SKM-1 treated with dmso at 0.1 percent for 144 hours (cell line): ENCODE results near the gene EPYC.

Experiments used
- DNase-seq: peaks from one replicate; lab custom pipeline; 2025; ENCODE audit not compliant: unreplicated experiment; lab: John Stamatoyannopoulos, UW

Gene EPYC, protein sequence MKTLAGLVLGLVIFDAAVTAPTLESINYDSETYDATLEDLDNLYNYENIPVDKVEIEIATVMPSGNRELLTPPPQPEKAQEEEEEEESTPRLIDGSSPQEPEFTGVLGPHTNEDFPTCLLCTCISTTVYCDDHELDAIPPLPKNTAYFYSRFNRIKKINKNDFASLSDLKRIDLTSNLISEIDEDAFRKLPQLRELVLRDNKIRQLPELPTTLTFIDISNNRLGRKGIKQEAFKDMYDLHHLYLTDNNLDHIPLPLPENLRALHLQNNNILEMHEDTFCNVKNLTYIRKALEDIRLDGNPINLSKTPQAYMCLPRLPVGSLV

DNA sequence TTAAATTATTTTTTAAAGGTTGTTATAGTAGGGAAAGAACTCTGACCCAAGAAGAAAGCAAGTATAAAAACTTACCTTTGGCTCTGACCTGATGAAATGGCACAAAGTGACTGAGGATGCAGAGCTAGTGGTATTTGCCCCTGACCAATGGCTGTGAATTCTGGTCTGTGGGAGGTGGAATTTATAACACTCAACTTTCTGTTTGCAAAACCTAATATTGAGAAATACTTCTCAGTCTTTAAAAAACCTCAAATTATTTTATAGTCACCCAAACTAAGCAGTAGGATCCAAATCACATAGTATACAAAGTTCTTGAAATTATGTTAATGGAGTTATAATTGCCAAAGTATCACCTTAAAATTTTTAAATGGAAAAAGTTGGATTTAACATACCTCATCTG is at the start of gene EPYC:
TSS of gene EPYC (minus strand) at position 101 of the 400 bp plus-strand sequence. CDS start 2,407 bp downstream, outside the sequence.
- no peak for DNase-seq

DNA sequence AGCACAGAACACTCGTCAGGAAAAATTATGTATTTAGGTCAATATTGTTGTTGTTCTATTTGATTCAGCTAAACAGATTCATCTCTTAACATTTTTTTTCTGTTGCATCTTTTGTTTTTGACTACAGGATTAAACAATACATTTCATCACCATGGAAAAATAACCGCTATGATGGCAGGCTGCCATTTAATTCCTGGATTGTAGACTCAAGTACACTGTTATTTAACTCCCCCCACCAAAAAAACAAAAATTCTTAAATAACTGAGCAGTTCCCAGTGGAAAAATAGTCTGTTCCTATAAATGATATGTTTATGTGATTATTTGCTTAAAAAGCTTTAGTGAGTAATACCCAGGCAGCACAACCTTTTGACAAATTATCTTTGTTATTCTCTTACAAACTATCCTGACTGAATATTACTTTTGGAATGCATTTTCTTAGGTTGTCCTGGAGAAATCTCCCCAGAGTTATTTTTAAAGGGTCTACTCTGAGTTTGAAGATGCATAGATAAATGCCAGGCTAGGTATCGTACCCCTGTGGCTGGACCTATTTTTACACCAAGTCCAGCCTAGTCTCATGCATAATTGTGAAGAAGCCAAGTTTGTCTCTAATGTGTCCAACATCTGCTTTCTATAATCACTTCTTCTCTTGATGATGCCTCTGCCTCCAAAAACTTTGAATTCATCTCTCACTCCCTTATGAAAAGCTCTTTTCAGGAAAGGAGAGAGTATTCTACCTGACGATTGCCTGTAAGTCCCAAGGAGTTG is 49.4 kb upstream of the EPYC start:
- no peak for DNase-seq

DNA sequence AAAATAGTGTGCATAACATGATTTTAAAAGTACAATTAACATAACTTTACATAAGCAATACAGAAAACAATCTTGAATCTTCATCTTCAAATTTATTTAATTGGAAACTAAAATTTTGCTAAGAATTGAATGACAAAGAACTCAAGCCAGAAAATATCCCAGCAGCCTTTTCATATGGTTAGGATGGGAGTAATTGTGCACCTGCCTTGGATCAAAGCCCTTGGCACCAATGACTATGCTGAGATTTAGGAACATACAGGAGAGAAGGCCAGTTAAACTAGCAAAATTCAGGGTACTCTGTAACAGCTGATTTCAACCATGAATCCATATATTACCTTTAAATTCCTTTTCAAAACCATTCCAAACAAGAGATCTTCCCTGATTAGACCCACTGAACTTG is 47.3 kb upstream of the EPYC start:
- no peak for DNase-seq

DNA sequence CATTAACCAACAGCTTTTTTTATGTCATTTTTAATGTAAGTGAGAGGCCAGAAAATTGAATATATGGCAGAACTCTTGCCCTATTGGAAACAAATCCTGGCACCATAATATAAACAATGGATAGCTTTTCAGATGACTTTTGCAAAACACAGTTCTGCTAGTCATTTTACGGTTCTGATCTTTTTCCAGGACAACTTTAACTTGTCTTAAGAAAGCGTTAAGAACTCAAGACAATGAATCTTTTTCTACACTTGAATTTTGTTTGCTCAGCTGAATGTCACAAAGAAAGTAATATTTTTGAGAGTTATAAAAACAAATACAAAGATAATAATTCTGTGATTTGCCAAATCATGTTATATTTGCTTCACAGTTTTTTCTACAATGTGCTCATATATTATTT is 39.8 kb upstream of the EPYC start:
- no peak for DNase-seq

DNA sequence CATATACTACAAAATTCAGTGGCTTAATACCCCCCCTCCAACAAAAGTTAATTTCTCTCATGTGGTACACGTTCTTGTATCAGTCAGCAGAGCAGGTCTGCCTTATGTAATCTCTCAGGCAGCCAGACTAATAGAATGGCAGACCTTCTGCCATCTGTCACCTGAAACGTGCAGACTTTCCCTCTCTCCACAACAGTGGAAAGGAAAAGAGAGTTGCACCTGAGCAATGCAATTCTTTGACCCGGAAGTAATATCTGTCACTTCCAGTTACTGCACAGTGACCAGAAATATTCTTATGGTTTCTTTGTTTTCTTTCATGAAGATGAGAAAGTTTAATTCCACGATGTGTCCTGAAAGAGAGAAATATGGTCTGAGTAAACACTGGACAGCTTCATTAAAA is 38.6 kb upstream of the EPYC start:
- no peak for DNase-seq

DNA sequence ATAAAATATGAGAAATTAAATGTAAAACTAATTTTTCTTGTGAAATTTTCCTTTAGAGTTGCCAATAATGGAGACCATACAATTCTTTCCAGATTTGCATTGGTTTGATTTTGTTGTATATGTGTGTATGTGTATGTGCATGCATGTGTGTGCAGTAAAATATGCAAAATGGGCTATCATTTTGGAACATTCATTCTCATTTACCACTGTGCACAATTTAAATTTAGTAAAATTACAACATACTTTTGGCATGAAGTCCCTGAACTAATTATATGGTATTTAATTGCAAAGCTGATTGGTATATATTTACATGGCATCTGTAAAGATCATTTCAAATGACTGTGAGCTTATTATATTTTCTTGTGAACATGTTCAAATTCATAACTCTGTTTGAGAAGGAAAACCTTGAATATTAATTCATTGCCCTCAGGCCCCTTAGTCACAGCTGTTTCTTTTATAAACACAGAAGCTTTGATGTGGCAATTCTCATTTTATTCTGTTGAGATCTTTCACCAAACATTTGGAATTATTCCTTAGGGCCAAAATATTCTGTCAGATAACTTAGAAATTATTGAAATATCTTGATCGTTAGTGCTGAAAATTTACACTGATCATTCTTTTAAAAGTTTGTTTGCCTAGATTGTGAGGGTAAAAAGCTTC is 35.5 kb upstream of the EPYC start:
- DNase-seq: no peak

DNA sequence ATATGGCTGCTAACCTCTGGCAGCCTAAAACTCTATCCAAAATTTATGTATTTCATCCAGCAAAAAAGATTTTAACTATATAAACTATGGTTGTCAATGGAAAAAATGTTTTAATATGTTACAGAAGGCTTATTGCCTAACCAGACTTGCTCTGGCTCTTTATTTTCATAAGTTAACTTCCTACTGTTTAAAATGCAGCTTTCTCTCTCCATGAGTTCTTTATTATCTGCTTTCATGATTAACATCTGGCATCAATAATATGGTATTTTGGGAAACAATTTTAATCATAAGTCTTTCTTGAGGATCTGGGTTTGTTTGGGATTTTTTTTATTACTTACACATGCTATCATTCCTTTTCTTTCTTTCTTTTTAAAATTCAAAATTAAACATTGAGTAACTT is 32.5 kb upstream of the EPYC start:
- DNase-seq: no peak

DNA sequence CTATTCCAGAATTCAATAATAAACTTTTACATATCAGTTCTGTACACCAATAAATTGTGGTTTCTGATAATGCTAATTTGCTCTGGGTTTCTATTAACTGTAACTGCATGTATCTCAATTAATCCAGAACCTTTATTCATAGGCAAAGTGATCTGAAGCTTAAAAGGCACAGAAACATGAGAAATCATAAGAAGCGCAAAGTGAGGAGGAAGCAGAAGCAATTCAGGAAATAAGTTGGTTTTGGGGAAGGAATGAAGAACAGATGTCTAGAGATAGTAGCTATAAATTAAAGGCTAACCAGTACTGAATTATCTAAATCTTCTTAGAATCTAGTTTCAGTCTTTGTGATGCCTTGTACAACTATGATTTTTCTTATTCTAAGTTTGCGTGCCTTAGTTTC is 28.5 kb upstream of the EPYC start:
- no peak for DNase-seq

DNA sequence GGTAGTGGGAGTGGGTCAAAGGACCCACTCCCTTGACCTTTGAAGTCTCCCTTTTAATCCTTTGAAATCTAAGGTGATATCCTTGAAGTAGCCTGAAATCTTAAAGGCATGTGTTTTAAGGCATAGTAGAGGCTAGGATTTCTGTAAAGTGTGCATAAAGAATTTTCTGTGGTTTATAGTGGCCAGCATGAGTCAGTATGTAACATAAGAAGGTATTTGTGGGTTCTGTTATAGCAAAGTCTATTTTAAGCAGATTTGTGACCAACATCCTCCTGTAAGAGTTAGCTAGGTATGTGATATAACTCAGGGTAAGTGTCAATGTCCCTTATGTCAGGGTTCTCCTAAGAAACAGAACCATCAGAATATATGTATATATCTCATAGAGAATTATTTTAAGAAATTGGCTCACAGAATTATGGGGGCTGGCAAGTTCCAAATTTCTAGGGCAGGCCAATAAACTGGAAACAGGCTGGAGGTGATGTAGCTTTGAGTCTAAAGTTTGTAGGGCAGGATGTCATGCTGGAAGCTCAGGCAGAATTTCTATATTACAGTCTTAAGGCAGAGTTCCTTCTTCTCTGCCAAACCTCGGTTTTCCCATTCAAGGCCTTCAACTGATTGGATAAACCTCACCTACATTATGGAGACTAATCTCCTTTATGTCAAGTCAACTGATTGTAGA is 18.7 kb upstream of the EPYC start:
- DNase-seq: no peak

DNA sequence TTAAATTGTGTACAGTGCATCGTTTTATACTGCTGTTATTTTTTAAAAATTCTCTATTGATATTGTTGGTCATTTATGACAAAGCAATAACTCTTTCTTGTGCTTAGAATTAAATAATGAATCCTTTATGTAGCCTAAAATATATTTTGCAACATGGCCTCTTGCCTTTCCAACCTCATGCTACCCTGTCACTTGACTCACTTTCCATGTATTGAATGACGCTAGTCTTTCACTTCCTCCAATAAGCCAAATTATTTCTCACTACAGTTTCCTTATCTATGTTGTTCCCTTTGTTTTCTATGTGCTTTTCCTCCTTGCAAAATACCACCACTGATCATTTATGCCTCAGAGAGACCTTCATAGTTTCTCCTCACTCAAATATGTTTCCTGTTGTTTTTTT is 16.3 kb upstream of the EPYC start:
- DNase-seq: no peak

DNA sequence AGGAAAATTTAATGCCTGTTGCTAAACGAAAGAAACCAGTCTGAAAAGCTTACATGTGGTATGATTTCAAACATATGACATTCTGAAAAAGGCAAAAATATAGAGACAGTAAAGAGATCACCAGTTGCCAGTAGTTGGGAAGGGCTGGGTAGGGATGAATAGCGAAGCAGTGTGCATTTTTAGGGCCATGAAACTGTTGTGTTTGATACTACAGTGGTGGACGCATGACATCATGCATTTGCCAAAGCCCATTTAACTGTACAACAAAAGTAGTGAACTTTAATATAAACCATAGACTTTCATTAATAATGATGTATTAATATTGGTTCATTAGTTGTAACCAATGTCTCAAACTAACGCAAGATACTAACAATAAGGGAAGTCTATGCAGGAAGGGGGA is 14.7 kb upstream of the EPYC start:
- DNase-seq: no peak

DNA sequence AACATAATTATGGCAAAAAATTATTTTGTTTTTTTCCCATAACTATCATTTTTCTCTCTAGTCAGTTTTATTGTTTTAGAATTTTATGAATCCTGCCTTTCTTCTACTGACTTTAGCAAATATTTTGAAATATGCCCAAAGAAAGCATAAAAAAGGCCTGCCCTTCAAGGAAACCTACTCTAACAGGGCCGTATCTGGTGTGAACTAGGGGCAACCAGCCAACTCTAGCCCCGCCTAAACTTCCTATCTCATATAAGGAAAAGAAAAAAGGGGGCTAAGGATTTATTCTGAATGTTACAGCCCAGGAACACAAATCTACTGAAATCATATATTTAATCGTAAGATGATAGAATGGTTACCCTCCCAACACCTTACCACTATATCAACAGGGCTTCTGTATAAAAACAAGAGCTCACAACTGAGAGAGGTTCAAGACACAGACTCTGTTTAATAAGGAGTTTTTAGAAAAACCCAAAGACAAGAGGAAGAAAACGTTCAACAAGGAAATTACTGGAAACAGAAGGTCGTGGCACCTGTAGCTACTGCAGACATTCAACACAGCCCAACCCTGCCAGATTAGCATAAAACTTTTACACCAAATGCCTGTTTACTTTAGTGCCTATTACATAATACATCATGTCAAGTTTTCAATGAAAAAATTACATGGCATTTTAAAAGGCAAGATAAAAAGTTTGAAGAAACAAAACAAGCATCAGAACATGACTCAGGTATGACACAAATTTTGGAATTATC is 12.9 kb upstream of the EPYC start:
- DNase-seq: no peak

DNA sequence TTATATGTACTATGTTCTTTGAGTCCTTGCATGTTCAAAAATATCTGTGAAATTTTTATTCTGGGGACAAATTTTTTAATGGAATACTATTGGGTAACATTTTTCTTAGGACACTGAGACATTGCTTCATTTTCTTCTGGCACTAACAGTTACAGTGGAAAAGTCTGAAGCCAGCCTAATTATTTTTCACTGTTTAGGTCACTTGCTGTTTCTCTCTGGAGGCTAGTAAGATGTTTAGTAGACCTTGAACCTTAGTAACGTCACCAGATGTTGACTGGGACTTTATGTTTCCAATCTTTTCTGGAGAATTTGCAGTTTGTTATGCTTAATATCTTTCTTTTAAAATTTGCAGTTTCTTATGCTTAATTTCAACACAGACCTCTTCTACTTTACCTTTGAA is 12.3 kb upstream of the EPYC start:
- no peak for DNase-seq

DNA sequence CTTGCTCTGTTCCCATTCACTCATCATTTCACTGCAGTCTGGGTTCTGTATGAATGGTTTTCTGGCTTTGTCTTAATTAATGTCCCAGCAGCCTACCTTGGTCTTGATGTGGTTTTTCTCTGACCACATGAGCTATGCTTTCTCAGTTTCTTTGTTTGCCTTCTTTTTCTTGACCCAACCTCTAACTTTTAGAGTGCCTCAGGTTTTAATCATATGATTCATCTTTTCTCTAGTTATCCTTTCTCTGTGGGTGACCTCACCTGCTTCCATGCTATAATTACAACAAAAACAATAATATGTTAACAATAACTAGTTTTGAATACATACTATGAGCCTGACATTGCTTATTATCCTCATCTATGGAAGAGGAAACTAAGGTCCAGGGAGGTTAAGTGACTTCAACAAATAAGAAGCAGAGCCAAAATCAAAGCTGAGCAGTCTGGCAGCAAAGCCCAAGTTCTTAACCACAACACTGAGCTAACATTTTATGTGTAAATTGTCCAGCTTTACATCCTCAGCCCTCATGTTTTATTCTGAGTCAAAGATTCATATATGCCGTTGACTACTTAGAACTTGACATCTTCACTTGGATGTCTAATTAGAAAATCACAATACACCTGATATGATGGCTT is 4.7 kb upstream of the EPYC start:
- no peak for DNase-seq

DNA sequence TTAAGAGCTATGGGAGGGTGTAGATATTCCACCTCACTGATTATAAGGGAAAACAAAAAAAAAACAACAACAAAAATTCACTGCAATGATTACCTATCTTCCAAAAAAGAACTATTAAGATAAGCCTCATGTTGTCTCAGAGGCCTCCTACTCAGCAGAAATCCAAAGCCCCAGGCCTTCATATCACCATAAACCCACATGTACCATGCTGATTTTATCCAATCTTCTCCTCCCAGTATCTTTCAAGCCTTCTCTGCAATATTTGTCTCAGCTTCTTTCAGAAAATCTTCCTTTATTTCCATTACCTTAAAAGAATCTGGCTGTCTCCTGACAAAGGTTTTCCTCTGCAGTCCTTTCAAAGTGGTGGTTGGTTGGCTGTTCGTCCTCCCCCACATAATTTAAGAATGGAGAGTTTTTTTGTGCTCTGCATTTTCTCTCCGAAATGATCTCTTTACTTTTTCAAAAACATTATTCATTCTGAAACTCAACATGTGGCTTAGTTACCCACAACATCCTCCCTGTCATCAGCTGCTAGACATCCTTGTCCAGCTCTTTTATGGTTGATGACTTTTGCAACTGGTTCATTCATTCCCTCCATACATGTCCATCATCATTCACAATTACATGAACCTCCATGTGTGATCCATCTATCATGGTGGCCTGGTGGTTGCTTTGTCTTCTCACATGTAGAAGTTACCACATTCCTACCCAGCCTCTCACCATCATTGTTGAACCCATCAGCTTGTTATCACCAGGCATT is 2.9 kb upstream of the EPYC start:
- DNase-seq: no peak

DNA sequence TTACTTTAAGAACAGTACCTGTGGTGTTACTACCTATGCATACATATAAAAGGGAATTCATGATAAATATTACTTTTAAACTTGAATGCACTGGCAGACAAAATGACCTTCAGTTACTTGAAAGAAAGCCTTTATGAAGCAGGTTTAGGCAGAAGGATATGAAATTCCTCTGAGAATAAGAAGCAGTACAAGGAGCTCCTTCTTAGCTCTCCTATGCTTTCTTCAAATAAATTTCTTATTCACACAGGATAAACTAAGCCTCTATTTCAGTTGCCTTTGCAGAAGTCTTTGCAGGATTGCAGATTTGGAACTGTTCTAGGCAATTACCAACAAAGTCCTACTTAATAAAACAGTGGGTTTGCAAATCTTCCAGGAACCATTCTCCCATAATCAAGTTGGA is 1.0 kb downstream of the EPYC start:
- DNase-seq: no peak

DNA sequence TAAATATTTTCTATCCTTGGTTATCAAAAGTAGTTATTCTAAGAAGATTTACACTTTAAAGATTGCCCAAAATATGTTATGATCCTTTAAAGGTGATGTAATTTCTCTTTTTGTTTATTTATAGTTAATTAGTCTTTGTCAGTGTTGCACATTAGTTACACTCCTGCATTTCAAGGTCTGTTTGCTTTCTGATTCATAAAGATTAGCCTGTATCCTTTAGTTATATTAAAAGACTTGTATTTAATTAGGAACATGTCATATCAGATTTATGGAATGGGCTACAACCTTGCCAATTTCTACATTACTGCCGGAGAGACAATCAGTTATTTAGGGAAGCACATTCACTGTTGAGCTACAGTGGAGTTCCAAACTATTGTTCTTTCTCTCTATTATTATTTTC is 3.5 kb downstream of the EPYC start:
- no peak for DNase-seq

DNA sequence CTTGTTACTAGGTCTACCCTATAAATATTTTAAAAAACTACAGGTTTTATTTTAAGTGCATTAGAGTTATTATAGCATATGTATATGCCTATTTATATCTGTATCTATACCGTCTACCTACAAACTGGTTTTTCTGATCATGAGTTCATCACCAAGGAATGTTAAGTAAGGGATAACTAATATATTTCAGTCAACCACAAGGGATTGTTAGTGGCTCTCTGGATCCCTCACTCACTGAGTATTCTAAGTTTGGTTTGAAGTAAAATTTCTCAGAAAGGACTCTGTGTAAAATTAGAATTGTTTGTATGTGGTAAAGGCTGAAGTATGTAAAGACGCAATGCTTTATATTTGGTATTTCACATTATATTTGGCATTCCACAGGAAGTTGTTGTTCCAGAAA is 4.8 kb downstream of the EPYC start:
- no peak for DNase-seq

DNA sequence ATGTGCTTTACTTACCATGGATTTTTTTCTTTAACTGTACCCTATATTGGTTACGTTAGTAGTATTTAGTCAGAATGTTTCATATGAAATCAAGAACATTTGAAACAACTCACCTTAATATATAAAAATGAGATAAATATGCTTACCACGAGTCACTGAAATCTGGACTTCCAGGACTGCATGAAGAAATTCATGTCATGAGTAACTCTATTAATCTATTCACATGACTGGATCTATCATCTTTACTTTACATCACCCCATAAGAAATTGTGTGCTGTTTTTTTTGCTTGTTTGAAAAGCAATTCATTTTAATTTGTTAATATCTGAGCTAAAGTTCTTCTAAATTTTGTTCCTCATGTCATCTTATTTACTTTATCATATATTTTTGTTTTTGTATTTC is 5.2 kb downstream of the EPYC start:
- DNase-seq: no peak

DNA sequence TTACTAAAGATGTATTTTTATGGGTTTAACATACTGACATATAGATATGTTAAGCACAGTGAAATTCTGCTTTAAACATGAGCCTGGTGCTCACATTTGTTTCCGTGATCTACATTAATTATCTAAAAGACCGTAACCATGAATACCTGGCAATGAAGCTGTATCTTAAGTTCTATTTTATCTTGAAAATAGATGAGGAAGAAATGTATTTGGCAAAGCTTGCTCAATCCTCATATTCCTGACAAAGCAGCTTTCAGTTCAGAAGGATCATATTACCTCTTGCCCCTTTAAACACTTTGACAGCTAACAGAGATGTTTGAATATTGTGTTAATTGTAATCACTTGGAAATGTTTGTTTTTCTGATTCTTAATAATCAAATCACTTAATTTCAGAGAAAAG is 9.8 kb downstream of the EPYC start:
- DNase-seq: no peak
